ENCODE measurements around the gene TBL3. TPM values are rescaled to one million over a fixed set of nuclear protein-coding genes. Genes with fewer than 3 reads are reported as not detected.

TBL3 gene
- total and polyA plus RNA-seq, 9 of the 15 experiments (the other 6 are each of a cell fraction or from before 2014, with no cell fraction given), result 0.97 to 117 (median 24.5) TPM

GRCh38 chr16:1942047-1942809 is 29.6 kb upstream of the TBL3 start (continued):
- TF ChIP-seq, protein P1, sequence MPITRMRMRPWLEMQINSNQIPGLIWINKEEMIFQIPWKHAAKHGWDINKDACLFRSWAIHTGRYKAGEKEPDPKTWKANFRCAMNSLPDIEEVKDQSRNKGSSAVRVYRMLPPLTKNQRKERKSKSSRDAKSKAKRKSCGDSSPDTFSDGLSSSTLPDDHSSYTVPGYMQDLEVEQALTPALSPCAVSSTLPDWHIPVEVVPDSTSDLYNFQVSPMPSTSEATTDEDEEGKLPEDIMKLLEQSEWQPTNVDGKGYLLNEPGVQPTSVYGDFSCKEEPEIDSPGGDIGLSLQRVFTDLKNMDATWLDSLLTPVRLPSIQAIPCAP (CRISPR knock-in tag; IDR thresholded peaks at IDR 0.05; ENCODE audit: borderline replicate concordance), result no peak
- TF ChIP-seq, protein P2, sequence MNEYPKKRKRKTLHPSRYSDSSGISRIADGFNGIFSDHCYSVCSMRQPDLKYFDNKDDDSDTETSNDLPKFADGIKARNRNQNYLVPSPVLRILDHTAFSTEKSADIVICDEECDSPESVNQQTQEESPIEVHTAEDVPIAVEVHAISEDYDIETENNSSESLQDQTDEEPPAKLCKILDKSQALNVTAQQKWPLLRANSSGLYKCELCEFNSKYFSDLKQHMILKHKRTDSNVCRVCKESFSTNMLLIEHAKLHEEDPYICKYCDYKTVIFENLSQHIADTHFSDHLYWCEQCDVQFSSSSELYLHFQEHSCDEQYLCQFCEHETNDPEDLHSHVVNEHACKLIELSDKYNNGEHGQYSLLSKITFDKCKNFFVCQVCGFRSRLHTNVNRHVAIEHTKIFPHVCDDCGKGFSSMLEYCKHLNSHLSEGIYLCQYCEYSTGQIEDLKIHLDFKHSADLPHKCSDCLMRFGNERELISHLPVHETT (CRISPR knock-in tag; conservative IDR thresholded peaks at IDR 0.05 in 1 of 2, IDR thresholded peaks at IDR 0.05 in 1 of 2), result 0 out of 4 replicates have a peak, but pooled peaks of 1 of the 2 experiments have one; percentile 22
- TF ChIP-seq MAFF (IDR thresholded peaks at IDR 0.05; ENCODE audit: low read length), result peak; percentile 90
- TF ChIP-seq TRIM28 (IDR thresholded peaks at IDR 0.05), result no peak
- TF ChIP-seq KDM5B (IDR thresholded peaks at IDR 0.05; ENCODE audit: insufficient replicate concordance, low read depth, low read length), result peak; percentile 16
- TF ChIP-seq, protein P3, sequence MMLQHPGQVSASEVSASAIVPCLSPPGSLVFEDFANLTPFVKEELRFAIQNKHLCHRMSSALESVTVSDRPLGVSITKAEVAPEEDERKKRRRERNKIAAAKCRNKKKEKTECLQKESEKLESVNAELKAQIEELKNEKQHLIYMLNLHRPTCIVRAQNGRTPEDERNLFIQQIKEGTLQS (IDR thresholded peaks at IDR 0.05), result peak; percentile 62; the same call in 1 of the 2 replicates
- TF ChIP-seq, protein P3 (CRISPR knock-in tag; conservative IDR thresholded peaks at IDR 0.05), result peak; percentile 32; the same call in 1 of the 2 replicates
- TF ChIP-seq FOXK2 (conservative IDR thresholded peaks at IDR 0.05 in 1 of 2, IDR thresholded peaks at IDR 0.05 in 1 of 2; ENCODE audit: low read depth in 2 of 2), result peak; percentile 51 to 62; a peak in 2 of 4 replicates
